Esophagus muscularis mucosa (tissue), 4 donors: ENCODE data around the gene C5orf47. TPM values are rescaled to one million over a fixed set of nuclear protein-coding genes. Genes with fewer than 3 reads are reported as not detected.

Source experiments
- DNase-seq: peaks from one replicate; pipeline ENCODE4 v3.0.0-alpha.2; 2017; ENCODE audit errors: extremely low spot score
- H3K27ac ChIP-seq, 4 donors: fragments of 200-600 bp; sonication (generic); replicated peaks in 1 of 4; 1 replicate in 3 of 4; 2 replicates in 1 of 4; pipeline ENCODE4 v1.5.1; 2016 to 2019; ENCODE audit warnings: mild to moderate bottlenecking in 1 of 4
- H3K27me3 ChIP-seq, 4 donors: fragments of 200-600 bp; sonication (generic); one replicate each; pipeline versions ENCODE4 v1.5.1 to v1.6.0; 2016 to 2019
- H3K36me3 ChIP-seq, 4 donors: fragments of 200-600 bp; sonication (generic); one replicate each; pipeline ENCODE4 v1.5.1; 2016 to 2019
- H3K4me1 ChIP-seq, 4 donors: fragments of 200-600 bp; sonication (generic); one replicate each; pipeline ENCODE4 v1.5.1; 2016 to 2019
- H3K4me3 ChIP-seq, 4 donors: fragments of 200-600 bp; sonication (generic); 1 replicate in 2 of 4; 2 replicates in 2 of 4; pipeline ENCODE4 v1.5.1; 2016 to 2019; ENCODE audit warnings: mild to moderate bottlenecking in 4 of 4, moderate library complexity in 1 of 4
- H3K9me3 ChIP-seq, 4 donors: fragments of 200-600 bp; sonication (generic); 1 replicate in 3 of 4; 2 replicates in 1 of 4; pipeline ENCODE4 v1.5.1; 2016 to 2019
- EP300 ChIP-seq: sonication (generic); formaldehyde crosslinking; IDR thresholded peaks from one replicate; pipeline ENCODE4 v1.6.1; 2017; ENCODE audit warnings: antibody characterized with exemption
- POLR2A ChIP-seq: fragments of 450-650 bp; IDR thresholded peaks from one replicate; pipeline ENCODE4 v1.6.1; 2017; ENCODE audit warnings: antibody characterized with exemption, moderate library complexity, mild to moderate bottlenecking, low read depth
- POLR2AphosphoS5 ChIP-seq, 2 donors: sonication (generic); formaldehyde crosslinking; IDR thresholded peaks; one replicate each; pipeline ENCODE4 v1.6.1; 2017; ENCODE audit warnings: antibody characterized with exemption in 2 of 2
- WGBS: methylation state at CpG from one replicate; pipeline ENCODE4 v1.1.5; 2018; 5-methylcytosine and 5-hydroxymethylcytosine counted together
- intact Hi-C: fragments of 100-400 bp; cut with DNase I; formaldehyde crosslinking; loops from one replicate; pipeline ENCODE4 v1.15.1; 2023
- total RNA-seq, 4 donors: library from RNA; depleted of rRNA; stranded (reverse); fragments of >200 nt; gene quantifications; one replicate each; pipeline versions ENCODE4 v1.1.0 to v1.2.1, GENCODE V29; 2016
- TF ChIP-seq, protein P1 (sequence below), 3 experiments: fragments of 200-600 bp in 2 of 3; fragments of 450-650 bp in 1 of 3; sonication (generic) in 2 of 3; IDR thresholded peaks; one replicate each; pipeline ENCODE4 v1.5.1; 2017 to 2019; ENCODE audit warnings: antibody characterized with exemption in 3 of 3, mild to moderate bottlenecking in 2 of 3, moderate library complexity in 1 of 3

C5orf47 gene
- total RNA-seq, 4 donors from 2014 or later, result not detected

DNA sequence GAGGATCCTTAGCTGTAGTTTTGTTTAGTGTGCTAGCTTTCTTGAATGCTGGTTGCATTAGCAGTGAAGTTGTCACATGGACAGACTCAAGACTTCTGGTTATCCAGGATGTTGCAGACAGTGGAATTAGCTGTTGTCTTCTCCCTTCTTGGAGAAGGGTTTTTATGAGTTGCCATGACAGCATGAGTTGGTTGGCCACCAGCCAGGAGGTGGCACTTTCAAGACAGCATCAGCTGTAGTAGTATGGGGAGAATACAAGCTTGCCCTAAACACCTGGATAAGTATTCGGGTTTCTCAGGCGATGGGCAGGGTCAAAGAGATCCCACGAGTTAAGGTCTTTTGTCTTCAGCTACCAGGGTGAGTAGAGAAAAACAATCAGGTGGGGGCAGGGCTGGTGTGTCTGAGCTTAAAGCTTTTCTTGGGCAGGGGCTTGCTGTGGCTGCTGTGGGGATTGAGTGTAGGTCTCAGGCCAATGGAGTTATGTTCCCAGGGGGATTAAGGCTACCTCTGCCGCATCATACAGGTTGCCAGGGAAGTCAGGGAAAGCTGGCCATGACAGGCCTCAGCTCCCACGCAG is 7.7 kb upstream of the C5orf47 start:
- 68% methylated on average over 3 of the region's 5 CpGs for WGBS
- no peak for DNase-seq
- H3K4me1 ChIP-seq, result no peaks in the 10 kb centered on the region
- intact Hi-C loops, result no loop called here
- peaks cover 0 to 5% (median 0%) of the 10 kb centered on the region in 4 donors for H3K9me3 ChIP-seq
- TF ChIP-seq POLR2A, result no peak
- TF ChIP-seq, protein P1, sequence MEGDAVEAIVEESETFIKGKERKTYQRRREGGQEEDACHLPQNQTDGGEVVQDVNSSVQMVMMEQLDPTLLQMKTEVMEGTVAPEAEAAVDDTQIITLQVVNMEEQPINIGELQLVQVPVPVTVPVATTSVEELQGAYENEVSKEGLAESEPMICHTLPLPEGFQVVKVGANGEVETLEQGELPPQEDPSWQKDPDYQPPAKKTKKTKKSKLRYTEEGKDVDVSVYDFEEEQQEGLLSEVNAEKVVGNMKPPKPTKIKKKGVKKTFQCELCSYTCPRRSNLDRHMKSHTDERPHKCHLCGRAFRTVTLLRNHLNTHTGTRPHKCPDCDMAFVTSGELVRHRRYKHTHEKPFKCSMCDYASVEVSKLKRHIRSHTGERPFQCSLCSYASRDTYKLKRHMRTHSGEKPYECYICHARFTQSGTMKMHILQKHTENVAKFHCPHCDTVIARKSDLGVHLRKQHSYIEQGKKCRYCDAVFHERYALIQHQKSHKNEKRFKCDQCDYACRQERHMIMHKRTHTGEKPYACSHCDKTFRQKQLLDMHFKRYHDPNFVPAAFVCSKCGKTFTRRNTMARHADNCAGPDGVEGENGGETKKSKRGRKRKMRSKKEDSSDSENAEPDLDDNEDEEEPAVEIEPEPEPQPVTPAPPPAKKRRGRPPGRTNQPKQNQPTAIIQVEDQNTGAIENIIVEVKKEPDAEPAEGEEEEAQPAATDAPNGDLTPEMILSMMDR (IDR thresholded peaks at IDR 0.05), result no peak
- TF ChIP-seq EP300, result no peak
- peaks cover 0 to 6% (median 0%) of the 10 kb centered on the region in 4 donors for H3K27me3 ChIP-seq
- no peak overlapping the region for H3K4me3 ChIP-seq
- no peak overlapping the region for H3K27ac ChIP-seq
- H3K36me3 ChIP-seq, result no peaks in the 10 kb centered on the region

- WGBS, result 58% methylated on average over 4 of the region's 4 CpGs
- Histone ChIP-seq H3K27me3 (peaks cover 0 to 6% (median 0%) of the 10 kb centered on the region in 4 donors), H3K4me3 (no peak overlapping the region), H3K4me1 (no peaks in the 10 kb centered on the region), H3K36me3 (no peaks in the 10 kb centered on the region), H3K27ac (no peak overlapping the region), H3K9me3 (peaks cover 0 to 5% (median 0%) of the 10 kb centered on the region in 4 donors)
- DNase-seq, result no peak
- intact Hi-C loops, result no loop called here
- TF ChIP-seq, protein P1 (IDR thresholded peaks at IDR 0.05), result peak in 2 of 3 experiments; percentile 14 to 18
- TF ChIP-seq EP300, result no peak
Measured at GRCh38 chr5:173984218-173984617, 4.8 kb upstream of the C5orf47 start.

- WGBS, result 93% methylated on average over 41 of the region's 41 CpGs
- no peak for DNase-seq
- no peaks in the 10 kb centered on the region for H3K36me3 ChIP-seq
- TF ChIP-seq POLR2AphosphoS5 (IDR thresholded peaks at IDR 0.05) (no peak), EP300 (no peak), POLR2A (no peak)
- TF ChIP-seq, protein P1 (IDR thresholded peaks at IDR 0.05), result no peak
- H3K27me3 ChIP-seq, result peaks cover 0 to 11% (median 0%) of the 10 kb centered on the region in 4 donors
- H3K27ac ChIP-seq, result no peak overlapping the region
- intact Hi-C loops, result no loop called here
- H3K4me3 ChIP-seq, result no peak overlapping the region
- no peaks in the 10 kb centered on the region for H3K4me1 ChIP-seq
- H3K9me3 ChIP-seq, result no peaks in the 10 kb centered on the region
Measured at GRCh38 chr5:173989432-173990082, 587 bp downstream of the C5orf47 start.

DNA sequence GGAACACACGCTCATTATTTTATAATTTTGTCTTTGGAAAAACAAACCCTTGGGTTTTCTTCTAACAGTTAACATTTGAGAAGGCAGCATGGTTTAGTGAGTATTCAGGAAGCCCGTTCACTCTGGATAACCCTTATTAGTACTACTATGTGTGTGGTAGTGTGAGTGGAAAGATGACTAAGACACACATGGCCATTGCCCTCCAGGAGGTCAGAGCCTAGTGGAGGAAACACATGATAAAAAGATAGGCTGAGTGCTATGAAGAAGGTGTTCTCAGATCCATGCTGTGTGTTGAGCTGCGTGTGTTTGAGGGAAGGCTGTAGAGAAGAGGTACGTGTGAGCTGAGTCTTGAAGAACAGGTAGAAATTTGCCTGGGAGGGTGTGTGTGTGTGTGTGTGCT is 8.4 kb downstream of the C5orf47 start:
- Histone ChIP-seq H3K4me1 (no peaks in the 10 kb centered on the region), H3K27me3 (peaks cover 0 to 11% (median 0%) of the 10 kb centered on the region in 4 donors), H3K4me3 (no peak overlapping the region), H3K36me3 (no peaks in the 10 kb centered on the region), H3K9me3 (no peaks in the 10 kb centered on the region), H3K27ac (no peak overlapping the region)
- TF ChIP-seq POLR2A (no peak), EP300 (no peak), POLR2AphosphoS5 (IDR thresholded peaks at IDR 0.05) (no peak)
- TF ChIP-seq, protein P1 (IDR thresholded peaks at IDR 0.05), result no peak
- DNase-seq, result no peak
- 68% methylated on average over 4 of the region's 4 CpGs for WGBS
- intact Hi-C loops, result no loop called here
